ENCODE results near the gene CEP120.
"Not testable (repeated sequence)": the region's sequence is repeated elsewhere in the genome, so short reads cannot be mapped to it uniquely, and the experiment has no call there.

CEP120 gene

GRCh38 chr5:123423278-123424149, at the start of gene CEP120:
TSS of gene CEP120 (minus strand) at chr5:123423403. CDS start at chr5:123422998, 405 bp downstream.
- DNase-seq (ENCODE audit: low read depth in 3 of 3, low spot score in 1 of 3) = peak; percentile 91 to 96 (median 94)

- DNase-seq (ENCODE audit: low read depth in 3 of 3, low spot score in 1 of 3) = no peak
Measured at GRCh38 chr5:123472150-123472924, 49.1 kb upstream of the CEP120 start.

GRCh38 chr5:123471385-123471784, 48.2 kb upstream of the CEP120 start:
- DNase-seq (ENCODE audit: low read depth in 3 of 3, low spot score in 1 of 3) = no peak

- not testable (repeated sequence) for DNase-seq (ENCODE audit: low read depth in 3 of 3, low spot score in 1 of 3)
Measured at GRCh38 chr5:123466839-123467238, 43.6 kb upstream of the CEP120 start.

- no peak for DNase-seq (ENCODE audit: low read depth in 3 of 3, low spot score in 1 of 3)
Measured at GRCh38 chr5:123460296-123460729, 37.1 kb upstream of the CEP120 start.

GRCh38 chr5:123458994-123459393, 35.8 kb upstream of the CEP120 start:
- not testable (repeated sequence) for DNase-seq (ENCODE audit: low read depth in 3 of 3, low spot score in 1 of 3)

GRCh38 chr5:123456242-123456641, 33.0 kb upstream of the CEP120 start:
- no peak for DNase-seq (ENCODE audit: low read depth in 3 of 3, low spot score in 1 of 3)

GRCh38 chr5:123455640-123456039, 32.4 kb upstream of the CEP120 start:
- no peak for DNase-seq (ENCODE audit: low read depth in 3 of 3, low spot score in 1 of 3)

GRCh38 chr5:123455095-123455494, 31.9 kb upstream of the CEP120 start:
- no peak for DNase-seq (ENCODE audit: low read depth in 3 of 3, low spot score in 1 of 3)

- DNase-seq (ENCODE audit: low read depth in 3 of 3, low spot score in 1 of 3) = no peak
Measured at GRCh38 chr5:123454259-123454911, 31.2 kb upstream of the CEP120 start.

- DNase-seq (ENCODE audit: low read depth in 3 of 3, low spot score in 1 of 3) = no peak
Measured at GRCh38 chr5:123452401-123452800, 29.2 kb upstream of the CEP120 start.

- no peak for DNase-seq (ENCODE audit: low read depth in 3 of 3, low spot score in 1 of 3)
Measured at GRCh38 chr5:123451047-123451446, 27.8 kb upstream of the CEP120 start.

- DNase-seq (ENCODE audit: low read depth in 3 of 3, low spot score in 1 of 3) = no peak
Measured at GRCh38 chr5:123450640-123451039, 27.4 kb upstream of the CEP120 start.

GRCh38 chr5:123450114-123450513, 26.9 kb upstream of the CEP120 start:
- DNase-seq (ENCODE audit: low read depth in 3 of 3, low spot score in 1 of 3) = no peak

- DNase-seq (ENCODE audit: low read depth in 3 of 3, low spot score in 1 of 3) = no peak
Measured at GRCh38 chr5:123449424-123449974, 26.3 kb upstream of the CEP120 start.

GRCh38 chr5:123448743-123449142, 25.5 kb upstream of the CEP120 start:
- DNase-seq (ENCODE audit: low read depth in 3 of 3, low spot score in 1 of 3) = no peak

- DNase-seq (ENCODE audit: low read depth in 3 of 3, low spot score in 1 of 3) = no peak
Measured at GRCh38 chr5:123448017-123448617, 24.9 kb upstream of the CEP120 start.

- no peak for DNase-seq (ENCODE audit: low read depth in 3 of 3, low spot score in 1 of 3)
Measured at GRCh38 chr5:123444016-123444415, 20.8 kb upstream of the CEP120 start.

- no peak for DNase-seq (ENCODE audit: low read depth in 3 of 3, low spot score in 1 of 3)
Measured at GRCh38 chr5:123441408-123441807, 18.2 kb upstream of the CEP120 start.

GRCh38 chr5:123440456-123441181, 17.4 kb upstream of the CEP120 start:
- DNase-seq (ENCODE audit: low read depth in 3 of 3, low spot score in 1 of 3) = no peak

Measured in stimulated activated CD4-positive, alpha-beta T cell treated with anti-CD3 and anti-CD28 coated beads, TNF-alpha, amount 100 ng/mL, for 1 hour (primary cell).